ENCODE measurements around the gene SLC2A13.
A peak's percentile ranks its signal among the peaks of the same experiment; 100 is the strongest.
"Not testable (repeated sequence)": the region's sequence is repeated elsewhere in the genome, so short reads cannot be mapped to it uniquely, and the experiment has no call there.

SLC2A13 gene

DNA sequence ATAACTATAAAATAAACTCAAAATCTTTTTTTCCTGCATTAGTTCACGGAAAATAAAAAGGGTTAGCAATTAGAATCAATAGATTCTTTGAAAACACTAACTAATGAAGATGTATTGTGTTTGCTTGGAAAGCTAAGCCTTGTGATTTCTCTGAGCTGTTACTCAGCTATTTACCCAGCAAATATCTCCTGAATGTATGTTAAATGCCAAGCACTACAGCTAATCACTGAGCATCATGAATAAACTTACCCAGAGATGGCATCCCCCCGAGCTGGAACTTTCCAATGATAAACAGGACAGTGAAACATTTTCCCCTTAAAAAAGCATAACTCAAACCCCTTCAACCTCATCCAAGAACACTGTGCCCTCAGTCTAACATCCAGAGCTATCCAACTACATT, 71.2 kb downstream of the SLC2A13 start:
- no peak for DNase-seq (ENCODE audit: low read depth)

DNA sequence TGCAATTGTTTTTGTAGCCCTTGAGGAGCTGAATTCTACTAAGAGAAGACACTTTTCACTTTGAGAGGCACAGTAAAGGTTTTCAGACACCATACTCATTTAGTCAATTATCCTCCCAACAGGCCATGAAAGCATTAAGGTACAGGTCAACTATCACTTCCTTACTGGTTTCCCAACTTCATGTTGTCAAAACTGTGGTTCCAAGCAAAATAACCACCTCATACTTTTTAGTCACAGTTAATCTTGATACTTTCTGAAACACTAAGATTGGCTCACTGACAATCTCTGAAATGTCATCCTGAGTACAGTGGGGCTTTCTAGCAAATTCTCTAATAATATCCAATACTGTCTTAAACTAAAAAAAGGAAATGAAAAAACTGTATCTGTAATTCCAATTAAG, 71.7 kb downstream of the SLC2A13 start:
- no peak for DNase-seq (ENCODE audit: low read depth)

DNA sequence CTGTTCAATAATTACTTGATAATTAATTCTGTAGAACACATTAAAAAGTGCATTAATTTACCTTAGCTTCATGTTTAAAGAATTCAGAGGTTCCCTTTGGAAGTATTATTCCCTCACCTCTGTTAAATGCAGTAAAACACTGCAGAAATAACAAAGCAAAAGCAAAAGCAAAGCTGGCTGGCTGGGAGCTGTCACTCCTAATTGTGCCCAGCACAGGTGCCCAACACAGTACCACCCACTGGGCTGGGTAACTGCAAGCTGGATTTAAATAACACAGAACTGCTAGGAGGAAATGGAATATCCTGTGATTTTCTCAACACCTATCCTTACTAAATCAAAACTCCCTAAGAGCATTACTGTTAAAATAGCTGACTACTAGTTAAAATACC, 72.6 kb downstream of the SLC2A13 start:
- DNase-seq (ENCODE audit: low read depth), result no peak

DNA sequence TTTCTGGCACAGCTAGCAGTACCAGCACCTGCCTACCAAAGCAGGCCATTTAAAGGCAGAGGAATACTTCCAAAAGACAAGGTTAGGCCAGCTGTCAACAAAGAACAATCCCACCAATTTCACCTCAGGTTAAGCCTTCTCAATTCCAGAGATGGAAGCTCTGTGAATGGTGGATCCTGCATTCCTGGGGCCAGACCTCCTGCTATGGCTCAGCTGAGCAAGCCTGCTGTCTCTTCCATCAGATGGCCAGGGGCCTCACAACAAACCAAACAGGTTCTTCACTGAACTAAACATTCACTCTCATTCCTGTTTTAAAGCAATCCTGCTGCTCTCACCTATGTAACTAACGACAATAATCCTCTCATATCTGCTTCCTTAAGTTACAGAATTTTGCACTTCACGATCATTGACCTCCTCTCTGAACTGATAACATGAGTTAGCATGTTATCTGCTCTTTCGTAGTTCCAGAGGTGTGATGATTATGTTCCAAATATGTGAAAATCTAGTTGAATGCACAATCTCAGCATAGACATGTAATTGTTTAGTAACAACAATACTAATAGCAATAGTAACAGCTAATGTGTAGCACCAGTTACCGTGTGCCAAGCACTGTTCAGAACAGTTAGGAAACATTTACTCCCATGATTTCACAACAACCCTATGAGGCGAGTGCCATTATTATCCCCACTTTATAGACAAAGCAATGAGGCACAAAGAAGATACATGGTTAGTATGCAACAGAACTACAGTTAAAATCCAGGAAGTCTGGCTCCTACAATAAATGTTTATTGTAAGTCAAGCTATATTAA, 73.2 kb downstream of the SLC2A13 start:
- no peak for DNase-seq (ENCODE audit: low read depth)

DNA sequence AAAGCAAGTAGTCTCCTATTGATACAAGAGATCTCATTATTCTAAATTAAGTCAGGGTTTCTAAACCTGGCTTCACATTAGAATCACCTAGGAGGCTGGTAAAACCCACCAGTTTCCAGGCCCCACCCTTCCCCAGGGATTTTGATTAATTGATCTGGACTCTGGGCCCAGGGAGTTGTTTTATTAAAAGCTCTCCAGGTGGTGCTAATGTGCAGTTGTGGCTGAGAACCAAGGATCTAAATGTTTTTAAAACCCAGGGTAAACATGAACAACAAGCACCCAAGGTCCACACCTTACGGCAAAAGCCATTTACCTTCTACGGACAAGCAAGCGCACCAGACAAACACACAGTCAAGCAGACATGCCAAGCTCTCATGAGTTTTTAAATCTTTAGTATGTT, 73.9 kb downstream of the SLC2A13 start:
- DNase-seq (ENCODE audit: low read depth), result no peak

DNA sequence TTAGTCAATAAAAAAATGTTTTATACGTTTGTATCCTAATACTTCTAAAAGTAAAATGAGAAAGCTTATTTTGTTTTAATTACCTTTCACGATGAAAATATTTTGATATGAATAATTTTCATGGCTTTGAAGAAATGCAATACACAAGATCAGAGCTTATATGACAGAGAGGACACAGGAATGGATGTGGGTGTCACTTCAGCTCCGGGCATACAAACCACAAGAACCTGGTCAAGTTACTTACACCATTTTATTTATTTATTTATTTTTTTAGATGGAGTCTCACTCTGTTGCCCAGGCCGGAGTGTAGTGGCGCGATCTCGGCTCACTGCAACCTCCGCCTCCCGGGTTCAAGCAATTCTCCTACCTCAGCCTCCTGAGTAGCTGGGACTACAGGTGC, 74.9 kb downstream of the SLC2A13 start:
- not testable (repeated sequence) for DNase-seq (ENCODE audit: low read depth)

DNA sequence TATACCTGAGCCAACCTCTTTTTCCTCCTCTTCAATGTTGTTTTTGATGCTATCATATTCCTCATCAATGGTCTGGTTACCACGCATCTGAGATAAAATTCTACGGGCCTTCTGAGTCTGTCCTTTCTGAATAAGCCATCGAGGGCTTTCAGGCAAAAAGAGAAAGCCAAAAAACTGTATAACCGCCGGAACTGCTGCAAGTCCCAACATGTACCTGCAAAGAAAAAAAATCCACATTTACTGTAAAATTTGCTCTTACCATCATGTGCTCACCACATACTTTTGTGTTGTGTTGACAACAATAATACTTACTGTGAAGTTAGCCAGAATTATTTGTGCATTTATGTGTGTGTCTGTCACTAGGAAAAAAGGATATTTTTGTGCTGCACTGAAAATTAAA, 77.6 kb downstream of the SLC2A13 start:
- no peak for DNase-seq (ENCODE audit: low read depth)

DNA sequence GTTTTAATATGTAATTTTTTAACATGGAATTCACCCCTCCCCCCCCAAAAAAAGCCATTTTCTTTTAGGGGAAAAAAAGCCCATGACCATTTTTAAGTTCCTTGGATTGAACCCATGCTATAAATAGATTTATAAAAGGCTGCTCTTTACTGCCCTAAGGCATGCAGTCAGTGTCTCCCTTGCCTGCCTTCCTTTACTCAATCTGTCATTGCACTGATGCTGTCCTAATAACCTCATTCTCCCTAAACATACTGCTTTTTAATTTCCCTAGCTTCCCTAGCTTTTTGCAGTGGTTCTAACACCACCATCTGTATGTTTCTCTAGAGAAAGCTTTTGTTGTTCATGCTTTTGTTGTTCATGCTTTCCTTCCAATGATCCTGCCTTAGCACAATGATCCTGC, 83.0 kb downstream of the SLC2A13 start:
- DNase-seq (ENCODE audit: low read depth), result no peak

DNA sequence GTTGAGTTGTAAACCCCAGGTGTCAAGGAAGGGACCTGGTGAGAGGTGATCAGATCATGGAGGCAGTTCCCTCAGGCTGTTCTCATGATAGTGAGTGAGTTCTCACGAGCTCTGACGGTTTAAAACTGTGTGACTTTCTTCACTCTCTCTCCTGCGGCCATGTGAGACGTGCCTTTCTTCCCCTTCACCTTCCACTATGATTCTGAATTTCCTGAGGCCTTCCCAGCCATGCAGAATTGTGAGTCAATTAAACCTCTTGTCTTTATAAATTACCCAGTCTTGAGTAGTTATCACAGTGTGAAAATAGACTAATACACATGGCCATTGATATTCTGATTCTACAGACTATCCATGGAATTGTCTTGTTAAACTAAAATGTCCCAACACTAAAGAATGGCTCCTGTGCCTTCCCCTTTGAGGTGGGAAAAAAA, 85.6 kb downstream of the SLC2A13 start:
- no peak for DNase-seq (ENCODE audit: low read depth)

DNA sequence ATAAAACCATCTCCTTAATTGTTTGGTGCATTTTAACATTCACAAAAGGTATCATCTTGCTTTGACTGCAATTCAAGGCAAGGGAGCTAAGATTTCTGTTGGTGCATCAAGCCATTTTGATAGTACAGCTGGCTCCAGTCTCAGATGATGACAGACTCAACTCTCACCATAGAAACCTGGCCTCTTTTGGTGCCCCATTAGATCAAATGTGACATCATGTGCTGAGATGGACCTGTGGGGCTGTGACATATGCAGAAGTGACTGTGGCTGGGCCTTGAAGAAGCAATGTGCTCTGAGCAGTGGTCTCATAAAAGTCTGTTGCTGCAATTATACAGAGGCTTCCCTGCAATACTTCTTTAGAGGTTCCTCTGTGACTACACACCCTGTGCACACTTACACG, 88.4 kb downstream of the SLC2A13 start:
- DNase-seq (ENCODE audit: low read depth), result no peak

DNA sequence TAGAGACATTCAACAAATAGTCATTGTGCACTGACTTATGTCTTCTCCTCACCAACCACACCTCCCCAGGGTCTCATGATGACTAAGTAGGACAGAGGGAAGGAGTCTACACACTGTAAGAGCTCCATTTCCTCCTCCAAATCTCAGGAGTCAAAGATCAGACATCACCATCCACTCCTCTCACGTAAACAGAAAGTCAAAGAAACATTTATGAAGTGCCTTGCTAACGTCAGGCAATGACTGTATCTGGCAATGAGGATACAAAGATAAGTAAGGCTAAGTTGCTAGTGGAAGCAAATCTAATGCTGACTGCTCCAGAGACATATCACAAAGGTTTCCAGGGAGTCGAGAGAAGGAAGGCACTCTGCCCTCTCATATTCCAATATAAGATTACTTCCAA, 88.9 kb downstream of the SLC2A13 start:
- no peak for DNase-seq (ENCODE audit: low read depth)

DNA sequence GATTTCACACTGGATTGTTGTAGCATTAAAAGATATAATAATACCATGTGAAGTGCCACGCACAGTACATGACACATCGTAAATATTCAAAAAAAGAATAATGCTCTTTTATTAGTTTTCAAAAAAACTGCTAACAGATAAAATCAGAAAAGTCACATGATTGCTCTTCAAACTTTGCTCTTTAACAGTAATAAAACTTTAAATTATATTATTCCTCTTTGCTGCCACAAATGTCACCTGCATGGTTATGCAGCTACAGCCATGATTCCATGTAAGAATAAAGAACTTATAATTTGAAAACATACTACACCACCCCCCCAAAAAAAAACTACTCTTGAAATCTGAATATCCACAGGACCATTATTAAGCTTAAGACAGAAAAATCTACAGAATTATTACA, 90.0 kb downstream of the SLC2A13 start:
- no peak for DNase-seq (ENCODE audit: low read depth)

DNA sequence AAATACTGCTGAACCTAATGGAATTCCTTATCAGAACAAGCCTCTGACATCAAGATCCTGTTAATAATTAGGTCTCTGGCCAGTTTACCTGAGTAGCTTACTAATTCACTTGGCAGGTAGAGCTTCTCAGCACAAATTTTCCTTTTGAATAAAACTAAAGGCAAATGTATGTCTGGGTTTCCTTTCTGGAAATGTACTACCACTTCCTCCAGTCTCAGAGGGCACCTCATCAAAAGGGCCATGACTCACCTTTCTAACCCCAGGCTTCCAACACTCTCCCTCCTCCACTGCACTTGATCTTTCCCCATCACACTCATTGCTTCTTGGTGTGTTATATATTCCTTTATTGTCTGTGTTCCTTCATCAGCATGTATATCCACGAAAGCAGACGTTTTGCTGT, 90.5 kb downstream of the SLC2A13 start:
- no peak for DNase-seq (ENCODE audit: low read depth)

DNA sequence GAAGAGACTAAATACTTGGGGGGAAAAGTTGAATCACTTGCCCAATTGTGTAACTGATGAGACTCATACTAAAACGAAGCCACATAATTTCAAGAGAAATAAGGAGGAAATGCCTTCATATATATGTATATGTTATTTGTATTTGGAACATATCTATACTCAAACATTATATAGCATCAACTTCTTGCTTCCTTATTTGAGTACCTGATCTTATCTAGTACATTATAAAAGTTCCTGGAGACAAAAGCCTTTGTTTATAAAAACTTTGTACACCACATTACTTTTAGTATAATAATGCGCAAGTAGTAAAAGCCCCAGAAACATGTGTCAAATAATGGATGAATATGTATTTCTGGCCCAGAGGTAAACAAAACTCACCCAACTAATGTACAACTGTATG, 92.0 kb downstream of the SLC2A13 start:
- no peak for DNase-seq (ENCODE audit: low read depth)

DNA sequence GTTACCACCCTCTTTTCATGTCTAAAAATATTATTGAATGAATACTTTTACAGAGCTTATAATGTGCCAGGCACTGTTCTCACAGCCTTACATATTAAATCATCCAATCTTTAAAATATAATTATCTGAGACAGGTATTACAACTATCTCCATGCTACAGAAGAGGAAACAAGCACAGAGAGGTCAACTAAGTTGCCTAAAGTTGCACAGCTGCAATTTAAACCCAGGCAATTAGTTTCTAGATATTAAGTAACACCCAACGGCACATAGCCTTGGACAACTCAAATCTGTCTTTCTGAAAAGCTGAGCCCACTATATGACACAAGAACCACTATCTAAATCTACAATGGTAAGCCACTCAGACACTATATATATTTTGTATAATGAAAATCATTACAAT, 92.6 kb downstream of the SLC2A13 start:
- no peak for DNase-seq (ENCODE audit: low read depth)

DNA sequence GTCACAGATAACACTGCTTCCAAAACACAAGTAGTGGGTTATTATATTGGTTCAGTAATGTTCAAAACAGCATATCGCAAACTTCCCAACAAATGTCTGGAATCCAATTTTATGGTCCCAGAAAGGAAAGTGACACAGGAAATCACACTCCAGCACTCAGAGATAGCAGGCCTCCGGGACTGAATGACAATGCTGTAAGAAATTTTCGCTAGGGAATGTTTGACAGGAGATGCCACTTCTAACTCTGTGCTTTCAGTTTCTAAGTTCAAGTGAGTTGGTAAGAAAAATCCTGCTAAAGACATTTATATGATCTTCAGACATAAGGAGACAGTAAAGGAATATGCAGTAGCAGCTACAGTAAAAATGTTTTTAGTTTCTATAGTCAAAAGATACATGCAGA, 93.2 kb downstream of the SLC2A13 start:
- DNase-seq (ENCODE audit: low read depth), result no peak

DNA sequence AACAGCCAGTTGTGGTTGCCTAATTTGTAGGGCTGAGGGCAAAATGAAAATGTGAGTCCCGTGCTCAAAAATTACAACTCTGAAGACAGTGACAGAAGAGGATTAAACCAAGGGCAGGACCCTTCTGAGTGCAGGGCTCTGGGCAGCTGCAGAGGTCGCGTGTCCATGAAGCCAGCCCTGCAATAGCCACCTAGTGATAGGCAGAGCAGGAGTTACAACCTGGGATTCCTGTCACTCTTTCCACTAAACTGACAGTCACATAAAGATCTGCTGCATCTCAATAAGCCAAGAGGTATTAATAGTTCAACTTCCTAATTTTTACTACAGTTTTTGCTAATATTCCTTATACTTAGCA, 94.1 kb downstream of the SLC2A13 start:
- DNase-seq (ENCODE audit: low read depth), result no peak

DNA sequence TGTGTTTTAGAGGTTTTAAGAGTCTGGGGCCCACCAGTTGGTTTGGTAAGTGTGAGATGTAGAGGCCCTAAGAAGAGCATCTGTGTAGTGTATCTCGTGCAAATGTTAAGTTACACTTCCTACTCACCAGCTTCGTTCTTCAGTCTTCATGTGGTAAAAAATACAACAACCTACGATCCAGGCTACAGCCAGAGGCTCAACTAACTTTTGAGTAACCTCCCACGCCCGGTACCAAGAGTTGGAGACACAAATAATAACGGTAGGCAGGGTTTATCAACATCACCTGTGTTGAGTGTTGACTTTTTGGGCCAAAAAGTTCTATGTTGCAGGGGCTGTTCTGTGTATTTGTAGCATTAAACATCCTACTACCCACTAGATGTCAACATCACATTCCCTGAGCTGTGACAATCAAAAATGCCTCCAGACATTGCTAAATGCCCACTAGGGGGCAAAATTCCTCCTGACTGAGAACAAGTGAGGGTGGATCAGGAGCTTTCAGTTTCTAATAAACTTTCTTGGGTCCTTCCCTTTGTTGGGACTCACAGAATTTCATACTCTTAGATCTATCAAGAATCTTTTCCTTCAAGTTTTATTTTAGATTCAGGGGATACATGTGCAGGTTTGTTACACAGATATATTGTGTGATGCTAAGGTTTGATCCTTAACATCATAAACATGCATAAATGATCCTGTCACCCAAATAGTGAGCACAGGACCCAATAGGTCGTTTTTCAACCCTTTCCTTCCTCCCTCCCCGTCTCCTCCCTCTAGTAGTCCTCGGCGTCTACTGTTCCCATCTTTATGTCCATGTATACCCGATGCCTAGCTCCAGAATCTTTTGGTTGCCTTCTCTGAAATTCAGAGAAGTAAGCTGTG, 94.7 kb downstream of the SLC2A13 start:
- peak; percentile 13 for DNase-seq (ENCODE audit: low read depth)

DNA sequence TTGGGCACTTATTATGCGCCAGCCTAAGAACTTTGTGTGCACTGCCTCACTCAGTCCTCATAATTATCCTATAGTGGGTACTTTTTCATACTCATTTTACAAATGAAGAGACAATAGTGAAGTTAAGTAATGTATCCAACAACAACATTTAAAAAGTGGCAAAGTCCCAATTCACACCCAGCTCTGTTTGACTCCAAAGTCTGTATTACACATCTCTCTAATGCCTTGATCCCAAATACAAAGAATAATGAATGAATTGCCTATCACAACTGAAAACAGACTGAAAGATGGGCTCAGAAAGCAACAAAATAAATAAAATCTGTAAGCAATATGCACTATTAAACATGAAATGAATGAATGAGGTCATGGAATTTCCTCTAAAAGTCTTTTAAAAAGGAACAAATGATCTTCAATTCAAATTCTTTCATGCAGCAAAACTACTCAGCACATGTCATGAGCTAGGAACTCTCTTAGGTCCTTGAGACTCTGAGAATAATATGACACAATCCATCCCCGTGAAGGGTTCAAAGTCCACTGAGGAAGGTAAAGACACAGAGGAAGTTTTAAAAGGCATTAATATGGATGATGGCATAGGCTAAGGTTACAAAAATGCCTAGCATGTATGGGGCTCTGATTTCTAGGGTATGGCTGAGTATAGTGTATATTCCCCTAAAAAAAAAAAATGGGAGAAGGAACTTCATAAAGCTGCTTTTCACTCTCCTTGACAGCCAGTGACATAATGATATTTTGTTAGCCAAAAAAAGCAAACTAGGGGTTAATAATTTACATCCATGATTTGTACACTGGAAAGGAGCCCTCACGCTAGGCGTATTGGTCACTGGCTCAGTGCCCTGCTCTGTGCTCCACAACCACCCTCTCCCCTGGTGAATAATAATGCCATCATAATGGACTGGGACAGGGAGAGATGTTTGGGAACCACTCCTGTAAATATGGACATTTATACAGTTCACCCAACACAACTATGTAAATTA, 103.4 kb downstream of the SLC2A13 start:
- no peak for DNase-seq (ENCODE audit: low read depth)

DNA sequence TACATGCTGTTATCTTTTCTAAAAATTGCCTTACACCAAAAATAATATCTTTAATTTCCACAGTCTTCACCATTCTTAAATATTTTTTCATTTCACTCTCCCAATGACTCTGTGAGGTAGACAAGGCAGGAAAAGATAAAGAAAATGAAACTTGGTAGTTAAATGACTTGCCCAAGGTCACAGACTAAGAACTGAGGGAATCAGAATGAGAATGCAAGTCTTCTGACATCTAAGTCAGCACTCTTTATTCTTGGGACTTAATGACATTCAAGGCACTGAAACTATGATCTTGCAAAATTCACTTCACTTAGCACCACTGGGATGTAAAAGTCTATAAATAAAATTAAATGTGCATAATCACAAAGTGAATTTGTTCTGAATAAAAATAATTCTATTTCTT, 104.5 kb downstream of the SLC2A13 start:
- DNase-seq (ENCODE audit: low read depth), result no peak

DNA sequence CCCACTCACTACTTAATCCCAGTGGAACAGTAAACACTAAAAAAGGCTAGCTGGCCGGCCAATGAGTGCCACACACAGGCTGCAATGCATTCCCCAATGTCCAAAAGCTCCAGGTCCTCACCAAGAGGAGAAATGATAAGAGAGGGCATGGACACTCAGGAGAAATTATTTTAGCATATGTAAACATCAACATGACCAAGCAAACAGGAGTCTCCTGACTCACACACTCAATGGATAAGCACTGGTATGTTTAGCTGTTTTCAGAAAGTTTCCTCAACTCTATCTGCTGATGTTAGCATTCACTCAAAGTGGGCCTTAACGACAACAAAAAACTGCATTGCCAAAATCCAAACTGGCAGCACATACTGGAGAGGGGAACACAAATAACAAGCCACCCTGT, 105.0 kb downstream of the SLC2A13 start:
- no peak for DNase-seq (ENCODE audit: low read depth)

DNA sequence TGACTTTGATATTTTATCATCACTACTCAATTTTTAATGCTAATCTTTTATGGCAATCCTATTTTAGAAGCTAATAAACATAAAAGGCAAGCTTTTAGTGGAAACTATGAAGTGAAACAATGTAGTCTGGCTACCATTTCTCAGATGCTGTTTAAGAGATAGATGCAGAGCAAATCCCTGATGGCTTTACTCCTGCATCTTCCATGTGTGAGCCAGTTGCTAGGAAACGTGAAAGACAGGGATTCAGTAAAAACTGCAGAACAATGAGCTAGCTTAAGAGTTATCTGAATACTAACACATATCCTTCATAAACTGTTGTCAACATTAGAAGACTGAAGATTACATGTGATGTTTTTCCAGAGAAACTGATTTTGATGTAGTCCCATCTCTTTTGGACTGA, 112.6 kb downstream of the SLC2A13 start:
- DNase-seq (ENCODE audit: low read depth), result no peak

Data from activated T-helper 9 cell treated with anti-CD3 and anti-CD28 coated beads, Interleukin-2, amount 50 U/mL, for 16 hours (primary cell).